ENCODE data around the gene SORBS2. TPM values are rescaled to one million over a fixed set of nuclear protein-coding genes. Genes with fewer than 3 reads are reported as not detected.

SORBS2 gene
- total RNA-seq, 1 experiment from 2014 or later = 44.5 TPM

DNA sequence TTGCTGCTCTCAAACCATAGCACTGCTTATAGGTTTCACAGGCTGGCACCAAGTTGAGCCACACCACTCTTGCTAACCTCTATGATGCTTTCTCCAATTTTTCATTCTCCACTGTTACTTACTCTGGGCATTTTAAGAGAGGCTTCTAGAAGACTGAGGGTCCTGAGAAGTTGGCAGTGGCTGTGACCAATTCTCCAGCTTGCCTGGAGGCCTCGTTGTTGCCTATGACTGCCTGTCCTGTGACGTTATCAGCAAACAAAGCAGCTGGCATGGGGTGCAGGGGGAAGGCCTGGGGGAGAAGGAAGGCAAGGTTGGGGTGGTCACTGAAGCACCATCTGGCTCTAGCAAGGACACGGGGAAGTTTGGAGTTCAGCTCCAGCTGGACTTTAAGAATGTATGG, 246.3 kb downstream of the SORBS2 start (continued):
- no peak for TF ChIP-seq HMGXB4 (CRISPR knock-in tag; IDR thresholded peaks at IDR 0.05)
- no peak for TF ChIP-seq ATF1 (CRISPR knock-in tag; IDR thresholded peaks at IDR 0.05)
- no peak for TF ChIP-seq ESRRA (CRISPR knock-in tag; IDR thresholded peaks at IDR 0.05; ENCODE audit: borderline replicate concordance)
- no peak for TF ChIP-seq MLX (CRISPR knock-in tag; IDR thresholded peaks at IDR 0.05)

DNA sequence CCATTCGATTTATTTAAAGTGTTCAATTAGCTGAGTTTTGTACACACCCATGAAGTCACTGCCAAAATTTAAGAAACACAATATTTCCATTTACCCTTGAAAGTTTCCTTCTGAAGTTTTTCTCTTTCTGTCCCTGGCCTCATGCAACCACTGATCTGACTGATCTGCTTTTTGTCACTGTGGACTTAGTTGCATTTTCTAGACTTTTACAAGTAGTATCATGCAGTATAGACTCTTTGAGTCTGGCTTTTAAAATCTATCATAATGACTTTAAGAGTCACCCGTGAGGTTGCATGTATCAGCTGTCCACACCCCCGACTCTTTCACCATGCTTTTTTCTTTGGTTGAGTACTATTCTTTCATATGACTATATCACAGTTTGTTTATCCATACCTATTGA, 247.6 kb downstream of the SORBS2 start:
- DNase-seq (ENCODE audit: low spot score) = no peak
- no peak for ATAC-seq
- H3K36me3 Mint-ChIP-seq = peaks cover 16% of the 10 kb centered on the region
- peaks cover 43% of the 10 kb centered on the region for H3K9me3 Mint-ChIP-seq
- H3K27me3 Mint-ChIP-seq (ENCODE audit: low read depth) = no peaks in the 10 kb centered on the region
- POLR2A ChIA-PET = no interaction called here
- H3K4me1 Mint-ChIP-seq = peaks cover 14% of the 10 kb centered on the region
- TF ChIP-seq NFYB (CRISPR knock-in tag; conservative IDR thresholded peaks at IDR 0.05; ENCODE audit: low read depth) = no peak
- H3K4me3 Mint-ChIP-seq = no peak overlapping the region
- CTCF ChIA-PET = no interaction called here
- no peak overlapping the region for H3K27ac Mint-ChIP-seq

DNA sequence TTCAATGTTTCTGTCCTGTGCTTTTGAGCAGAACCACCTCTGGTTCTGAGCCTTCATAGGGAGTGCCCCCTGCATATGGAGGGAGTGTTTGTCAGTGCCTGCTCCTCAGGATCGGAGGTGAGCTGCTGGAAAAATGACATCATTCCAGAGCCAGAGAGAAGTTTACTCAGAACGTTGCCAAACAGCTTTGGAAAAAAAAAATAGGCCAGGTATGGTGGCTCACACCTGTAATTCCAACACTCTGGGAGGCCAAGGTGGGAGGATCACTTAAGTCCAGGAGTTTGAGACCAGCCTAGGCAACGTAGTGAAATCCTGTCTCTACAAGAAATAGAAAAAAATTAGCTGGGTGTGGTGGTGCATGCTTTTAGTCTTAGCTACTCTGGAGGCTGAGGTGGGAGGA, 249.5 kb downstream of the SORBS2 start:
- TF ChIP-seq AR (CRISPR knock-in tag; IDR thresholded peaks at IDR 0.05) = no peak
- Mint-ChIP-seq H3K27me3 (ENCODE audit: low read depth) (no peaks in the 10 kb centered on the region), H3K36me3 (peaks cover 16% of the 10 kb centered on the region), H3K4me1 (peaks cover 18% of the 10 kb centered on the region), H3K27ac (no peak overlapping the region), H3K9me3 (peaks cover 49% of the 10 kb centered on the region), H3K4me3 (no peak overlapping the region)
- CTCF ChIA-PET = no interaction called here
- DNase-seq (ENCODE audit: low spot score) = no peak
- no peak for ATAC-seq
- POLR2A ChIA-PET = interaction anchor here (0.6 kb wide), 1 partner anchor 353 kb away, joined by 3 read pairs; no protein-coding TSS in a partner anchor

- no peak for ATAC-seq
- ChIA-PET POLR2A (no interaction called here), CTCF (interaction anchor here (1.6 kb wide), 1 partner anchor 37 kb away, joined by 5 read pairs; no protein-coding TSS in a partner anchor)
- peaks cover 15% of the 10 kb centered on the region for H3K4me1 Mint-ChIP-seq
- peaks cover 10% of the 10 kb centered on the region for H3K36me3 Mint-ChIP-seq
- H3K4me3 Mint-ChIP-seq = no peak overlapping the region
- no peak for DNase-seq (ENCODE audit: low spot score)
- peaks cover 4% of the 10 kb centered on the region for H3K27me3 Mint-ChIP-seq (ENCODE audit: low read depth)
- H3K27ac Mint-ChIP-seq = no peak overlapping the region
- peaks cover 54% of the 10 kb centered on the region for H3K9me3 Mint-ChIP-seq
- TF ChIP-seq OVOL2 (CRISPR knock-in tag; IDR thresholded peaks at IDR 0.05; ENCODE audit: borderline replicate concordance) (no peak), E2F1 (CRISPR knock-in tag; IDR thresholded peaks at IDR 0.05) (no peak), ATF6 (CRISPR knock-in tag; IDR thresholded peaks at IDR 0.05) (no peak), TEAD4 (CRISPR knock-in tag; IDR thresholded peaks at IDR 0.05) (no peak), ETV6 (CRISPR knock-in tag; IDR thresholded peaks at IDR 0.05) (no peak), PRRX2 (CRISPR knock-in tag; IDR thresholded peaks at IDR 0.05) (no peak), AR (CRISPR knock-in tag; IDR thresholded peaks at IDR 0.05) (no peak), E2F5 (CRISPR knock-in tag; IDR thresholded peaks at IDR 0.05) (no peak), USF1 (CRISPR knock-in tag; IDR thresholded peaks at IDR 0.05) (no peak), SMAD3 (CRISPR knock-in tag; IDR thresholded peaks at IDR 0.05; ENCODE audit: borderline replicate concordance) (no peak), JUN (CRISPR knock-in tag; IDR thresholded peaks at IDR 0.05) (no peak), RORB (CRISPR knock-in tag; IDR thresholded peaks at IDR 0.05) (no peak)
Observed at GRCh38 chr4:185560316-185560715, 251.7 kb downstream of the SORBS2 start.

Measured in WTC11 (cell line).